GM18517 (cell line): ENCODE measurements around the gene GIMD1.

Source experiments
- ATAC-seq: cut with Tn5 transposase; IDR thresholded peaks from one replicate; pipeline ENCODE4 v1.9.1; 2021; ENCODE audit warnings: mild to moderate bottlenecking, moderate library complexity; ENCODE audit not compliant: unreplicated experiment

Gene GIMD1

GRCh38 chr4:106315968-106316772, 52.4 kb downstream of the GIMD1 start, which contains the start of the genes AIMP1 and TBCK:
Gene AIMP1 (plus strand): TSS chr4:106316550. CDS start chr4:106325010, 8,460 bp downstream.
Gene TBCK (minus strand): TSS chr4:106316209. CDS start chr4:106308960, 7,249 bp downstream.
- peak; percentile 81 for ATAC-seq

GRCh38 chr4:106315476-106315967, 53.1 kb downstream of the GIMD1 start:
- ATAC-seq = peak; percentile 24

- ATAC-seq = no peak
These were observed 53.6 kb downstream of the GIMD1 start for GRCh38 chr4:106314960-106315359.

GRCh38 chr4:106312997-106313522, 55.5 kb downstream of the GIMD1 start:
- ATAC-seq = no peak

- no peak for ATAC-seq
These were observed 56.2 kb downstream of the GIMD1 start for GRCh38 chr4:106312377-106312776.
